Frontal cortex (tissue), 4 donors: Measurements from ENCODE around the gene KIAA0319L. TPM values are rescaled to one million over a fixed set of nuclear protein-coding genes. Genes with fewer than 3 reads are reported as not detected.

ENCODE experiments used
- DNase-seq, 2 donors: peaks; one replicate each; pipeline ENCODE4 v3.0.0; 2012; ENCODE audit warnings: low spot score in 2 of 2
- FAIRE-seq: peaks from 2 replicates; lab custom pipeline; 2012; peaks lifted over from hg19 to GRCh38; lab: Jason Lieb, UNC
- total RNA-seq: library from RNA; depleted of rRNA; stranded (reverse); fragments of >200 nt; gene quantifications from one replicate; pipeline ENCODE4 v1.2.3, GENCODE V29; 2014
- donor health status: control.
- donor health status: control.
- donor health status: control.

The KIAA0319L gene
- total RNA-seq, 1 donor from 2014 or later: 34.2 TPM

DNA sequence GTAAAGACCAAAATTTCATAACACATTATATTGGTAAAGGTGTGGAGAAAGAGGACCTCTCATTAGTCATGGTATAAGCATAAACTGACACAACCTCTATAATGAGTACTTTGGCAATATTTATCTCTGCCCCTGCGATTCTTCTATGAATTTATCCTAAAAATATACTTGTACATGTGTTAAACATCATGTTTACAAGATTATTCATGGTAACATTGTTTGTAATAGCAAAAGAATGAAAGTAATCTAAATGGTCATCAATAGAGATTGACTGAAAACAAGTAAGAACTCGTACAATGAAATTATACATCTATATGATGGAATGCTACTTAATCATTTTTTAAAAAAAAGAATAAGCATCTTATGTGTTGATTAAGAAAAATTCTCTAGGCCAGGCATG, 96.4 kb downstream of the KIAA0319L start:
- FAIRE-seq: no peak
- DNase-seq: no peak

DNA sequence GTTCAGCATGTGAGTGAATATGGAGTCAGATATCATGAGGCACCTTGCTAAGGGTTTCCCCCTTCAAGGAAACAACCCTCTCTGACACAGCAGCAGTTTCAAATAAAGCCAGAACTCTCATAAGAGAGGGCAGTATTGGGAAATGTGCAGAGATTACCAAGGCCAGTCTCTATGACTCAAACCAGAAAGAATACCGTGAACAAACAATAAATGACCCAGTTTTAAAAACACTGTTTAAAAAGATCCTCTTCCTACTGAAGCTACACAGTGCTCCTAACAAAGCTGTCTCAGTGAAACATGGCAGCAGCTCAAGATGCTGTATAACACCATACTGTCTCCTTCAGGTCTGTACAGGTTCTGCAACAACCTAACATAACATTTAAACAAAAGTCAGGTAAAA, 102.6 kb downstream of the KIAA0319L start:
- FAIRE-seq: no peak
- no peak for DNase-seq

DNA sequence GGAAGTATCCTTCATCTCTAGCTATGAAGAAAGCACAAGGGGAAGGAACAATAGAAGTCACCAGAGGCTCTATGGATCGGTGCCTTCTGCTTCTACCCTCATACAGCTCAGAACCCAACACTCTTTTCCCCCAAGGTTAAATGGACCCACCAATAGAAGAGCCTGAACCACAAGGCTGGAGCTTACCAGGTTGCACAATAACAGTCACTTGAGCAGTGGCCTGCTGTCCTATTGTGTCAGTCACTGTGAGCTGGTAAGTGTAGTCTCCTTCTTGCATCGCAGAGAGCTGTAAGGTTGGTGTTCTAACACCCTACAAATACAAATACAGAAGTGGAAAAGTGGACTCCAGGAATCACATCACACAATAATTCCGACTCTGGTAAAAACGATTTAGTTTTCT, 103.0 kb downstream of the KIAA0319L start:
- DNase-seq: no peak
- no peak for FAIRE-seq

DNA sequence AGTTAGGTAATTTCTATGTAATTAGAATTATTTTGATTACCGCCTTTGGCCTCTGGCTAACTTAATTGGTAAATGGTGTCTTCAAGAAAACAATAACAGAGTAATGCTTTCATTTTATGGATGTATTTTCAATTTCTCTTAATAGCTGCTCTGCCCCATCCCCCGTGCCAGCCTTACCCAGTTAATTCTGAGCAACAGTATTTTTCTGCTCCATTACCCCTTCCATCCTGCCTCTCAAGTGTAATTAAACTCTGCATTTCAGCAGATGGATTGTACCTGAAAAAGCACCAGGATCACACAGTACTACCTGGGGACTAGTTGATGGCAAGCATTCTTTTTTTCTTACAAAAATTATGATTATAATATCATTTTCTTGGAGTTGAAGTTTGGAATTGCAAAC, 104.2 kb downstream of the KIAA0319L start:
- DNase-seq (no peak), FAIRE-seq (no peak)

DNA sequence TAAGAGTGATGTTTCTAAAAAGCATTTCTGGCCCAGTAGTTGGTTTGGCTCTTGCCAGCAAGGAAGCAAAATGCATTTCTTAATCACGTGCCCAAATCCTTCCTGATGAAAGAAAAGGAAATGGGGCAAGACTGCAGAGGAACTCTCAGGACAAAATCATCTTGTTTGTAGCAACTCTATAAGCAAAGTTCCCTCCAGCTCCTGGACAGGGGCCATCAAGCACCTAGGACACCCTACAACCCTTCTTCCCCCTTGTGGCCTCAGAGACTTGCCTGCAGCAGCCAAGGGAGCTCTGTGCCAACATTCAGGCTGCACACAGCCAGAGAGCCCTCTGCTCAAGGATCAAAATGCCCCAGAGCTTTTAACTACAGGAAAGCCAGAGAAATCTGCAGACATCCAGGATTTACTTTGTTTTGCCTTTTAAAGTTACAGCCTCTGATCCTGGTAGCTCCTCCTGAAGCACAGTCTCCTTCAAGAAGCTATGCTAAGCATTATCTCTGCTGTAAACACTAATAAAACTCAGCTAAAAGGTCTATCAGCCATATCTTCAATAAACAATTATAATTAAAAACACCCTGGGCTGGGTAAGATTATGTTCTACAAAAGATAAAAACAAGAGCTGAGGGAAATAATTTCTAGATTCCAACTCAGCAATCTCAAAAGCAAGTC, 105.0 kb downstream of the KIAA0319L start:
- FAIRE-seq: no peak
- DNase-seq: no peak

DNA sequence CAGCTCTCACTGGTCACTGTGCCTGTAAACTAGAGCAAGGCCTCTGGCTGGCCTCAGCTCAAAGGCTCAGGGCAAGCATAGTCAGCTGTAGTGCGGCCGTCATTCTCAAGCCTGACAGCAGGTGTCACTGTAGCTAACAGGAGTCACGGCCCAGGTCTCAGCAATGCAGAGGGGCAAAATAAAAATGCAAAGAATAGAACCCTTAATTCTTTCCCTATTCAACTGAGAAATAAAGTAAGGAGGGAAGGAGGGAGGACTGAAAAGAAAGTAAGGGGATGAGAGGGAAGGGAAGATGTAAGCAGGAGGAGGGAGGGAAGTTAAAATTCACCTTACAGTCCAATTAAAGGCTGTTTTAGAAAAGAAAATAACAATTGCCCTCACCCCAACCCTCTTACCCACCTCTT, 106.1 kb downstream of the KIAA0319L start:
- DNase-seq (peak; percentile 18 to 61), FAIRE-seq (no peak)

DNA sequence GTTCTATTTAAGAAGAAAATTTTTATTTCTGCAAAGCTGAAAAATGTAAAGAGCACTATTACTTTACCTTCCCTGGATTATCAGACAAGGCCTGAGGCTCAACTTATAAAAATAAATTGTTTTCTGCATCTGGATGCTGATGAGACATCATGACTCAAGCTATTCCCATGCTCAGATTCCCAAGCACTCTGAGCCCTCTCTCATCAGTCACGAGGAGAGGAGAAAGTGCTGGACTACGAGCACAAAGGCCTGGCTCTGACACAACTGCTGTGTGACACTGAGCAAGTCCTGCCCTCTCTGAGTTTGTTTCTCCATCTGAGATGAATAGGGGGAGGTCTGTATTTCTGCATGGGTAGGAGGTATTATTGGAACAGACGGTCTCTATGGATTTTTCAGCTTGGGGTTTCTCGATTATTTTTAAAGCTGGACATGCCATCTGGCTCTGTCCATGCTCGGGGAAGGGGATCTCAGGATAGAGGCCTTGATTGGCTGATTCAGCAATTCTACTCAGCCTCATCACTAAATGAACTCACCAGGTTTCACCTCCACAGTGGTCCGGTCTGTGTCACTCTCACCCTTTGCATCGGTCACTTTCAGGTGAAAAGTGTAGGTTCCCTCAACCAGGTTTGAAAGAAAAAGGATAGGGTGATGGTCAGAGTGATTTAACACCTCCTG, 107.7 kb downstream of the KIAA0319L start:
- FAIRE-seq (no peak), DNase-seq (no peak)

DNA sequence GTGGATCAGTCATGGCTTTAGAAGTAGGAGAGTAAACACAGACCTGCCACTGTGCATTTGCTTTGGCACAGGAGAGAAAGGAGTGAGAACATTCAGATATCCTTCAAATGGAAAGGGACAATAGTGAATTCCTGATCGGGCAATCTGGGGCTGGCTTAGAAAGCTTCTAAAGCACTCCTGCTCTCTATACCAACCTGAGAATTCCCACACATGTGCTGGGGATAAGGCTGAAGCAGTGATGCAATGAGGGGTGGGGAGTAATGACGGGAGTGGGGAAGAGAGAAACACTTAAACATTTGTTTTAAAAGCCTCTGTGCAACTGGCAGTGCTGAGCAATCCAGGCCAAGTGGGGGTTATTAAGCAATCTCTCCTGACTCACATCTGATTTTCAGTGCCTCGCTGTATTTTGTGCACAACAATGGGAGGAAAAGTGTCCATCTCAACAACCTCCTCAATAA, 108.8 kb downstream of the KIAA0319L start:
- no peak for FAIRE-seq
- no peak for DNase-seq

DNA sequence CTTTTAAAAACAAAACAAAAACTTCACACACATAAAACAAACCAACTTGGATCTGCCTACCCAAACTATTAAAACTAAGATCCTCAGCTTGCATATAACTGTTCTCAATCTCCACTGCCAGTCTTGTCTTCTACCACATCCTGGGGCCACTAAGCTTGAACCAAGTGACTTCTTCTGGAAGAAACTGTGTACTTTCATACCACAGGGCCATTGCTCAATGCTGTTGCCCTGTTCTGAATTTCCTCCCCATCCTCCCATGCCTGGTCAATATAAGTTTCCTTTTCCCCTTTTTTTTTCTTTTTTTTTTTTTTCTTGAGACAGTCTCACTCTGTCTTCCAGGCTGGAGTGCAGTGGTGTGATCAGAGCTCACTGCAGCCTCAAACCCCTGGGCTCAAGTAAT, 109.9 kb downstream of the KIAA0319L start:
- FAIRE-seq (no peak), DNase-seq (no peak)

DNA sequence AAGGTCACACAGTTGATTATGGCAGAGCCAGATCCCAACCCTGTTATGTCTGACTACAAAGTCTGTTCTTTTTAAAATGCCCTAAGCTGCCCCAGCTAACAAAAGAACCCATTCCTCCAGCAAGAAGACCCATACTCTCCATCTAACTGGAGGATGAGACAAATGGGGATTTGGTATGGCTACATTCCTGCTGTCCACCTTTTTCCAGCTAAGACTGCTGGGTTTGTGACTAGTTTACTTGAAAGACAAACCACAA, 112.8 kb downstream of the KIAA0319L start:
- FAIRE-seq: no peak

DNA sequence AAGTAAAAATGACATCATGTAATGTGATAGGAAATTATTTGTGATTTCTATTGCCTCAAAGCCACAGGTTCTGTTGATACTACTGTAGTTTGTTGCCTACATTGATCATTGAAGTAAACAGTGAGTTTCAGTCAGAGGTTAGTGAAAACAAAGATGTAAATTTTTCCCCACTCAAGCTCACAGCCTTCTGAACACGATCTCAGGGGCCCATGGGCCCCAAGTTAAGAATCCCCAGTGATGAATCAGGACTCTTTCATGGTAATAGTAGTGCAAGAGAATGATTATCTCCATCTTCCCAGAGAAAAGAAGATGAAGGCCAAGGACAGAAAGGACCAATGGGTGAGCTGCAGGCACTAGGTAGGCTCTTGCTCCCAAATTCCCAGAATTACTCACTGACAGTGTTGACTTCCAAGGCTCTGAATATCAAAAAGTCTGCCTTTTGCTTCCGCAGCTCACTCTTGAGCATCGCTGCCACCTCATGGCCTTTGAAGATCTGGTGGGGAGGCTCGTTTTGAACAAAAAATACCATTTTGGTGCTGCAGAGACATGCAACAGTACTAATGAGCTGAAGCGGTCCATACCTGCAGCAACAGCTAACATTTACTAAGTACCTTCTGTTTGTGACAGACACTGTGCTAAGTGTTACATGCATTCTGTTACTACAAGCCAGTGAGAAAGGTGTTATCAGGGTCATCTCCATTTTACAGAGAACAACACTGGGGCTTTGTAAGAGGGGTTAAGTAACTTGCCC, 113.3 kb downstream of the KIAA0319L start:
- DNase-seq: no peak
- FAIRE-seq: no peak

More for the DNA sequence above, 112.8 kb downstream of the KIAA0319L start:
- DNase-seq: no peak

DNA sequence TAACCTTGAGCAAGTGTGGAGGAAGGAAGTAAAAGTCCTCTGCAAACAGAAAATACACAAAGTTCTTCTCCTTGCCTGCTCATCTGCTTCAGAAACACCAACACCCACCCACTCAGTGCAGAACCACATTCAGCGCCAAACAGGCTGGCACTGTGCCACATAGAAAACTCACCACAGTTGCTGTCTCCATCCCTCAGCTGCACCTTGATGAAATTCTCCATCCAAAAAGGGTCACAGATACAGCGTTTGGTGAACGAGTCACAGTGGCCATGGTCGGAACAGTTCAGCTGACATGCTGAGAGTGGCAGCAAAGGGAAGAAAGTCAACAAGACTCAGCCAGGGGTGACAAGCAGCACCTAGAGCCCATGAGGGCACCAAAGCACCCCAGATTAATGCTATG, 114.5 kb downstream of the KIAA0319L start:
- FAIRE-seq: no peak
- DNase-seq: no peak

DNA sequence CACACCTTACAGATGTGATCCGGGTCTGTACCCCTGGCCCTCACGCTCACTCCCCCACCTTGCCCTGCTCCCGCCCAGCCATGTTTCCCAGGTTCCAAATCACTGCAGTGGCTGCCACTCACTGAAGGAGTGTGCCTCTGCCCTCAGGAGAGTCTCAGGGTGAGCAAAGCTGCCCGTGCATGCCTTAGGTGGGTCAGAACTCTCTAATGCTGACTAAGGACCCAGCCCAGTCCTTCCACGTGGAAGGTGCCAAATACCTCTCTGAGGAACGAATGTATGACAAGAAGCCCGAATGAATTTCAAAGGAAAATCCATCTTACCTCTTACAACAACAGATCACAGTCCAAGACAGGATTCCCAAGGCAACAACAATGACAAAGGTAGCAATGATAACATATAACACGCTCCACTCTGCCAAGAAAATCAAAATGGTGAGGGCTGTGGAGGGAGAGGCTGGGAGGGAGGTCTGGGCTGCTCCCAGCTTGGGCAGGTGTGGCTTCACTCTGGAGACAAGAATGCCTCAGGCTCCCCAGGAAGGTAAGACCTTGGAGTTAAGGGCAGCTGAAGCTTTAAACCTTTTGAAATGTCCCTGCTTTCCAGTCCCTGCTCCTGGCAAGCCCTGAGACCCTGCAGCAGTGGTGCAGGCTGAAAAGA, 115.2 kb downstream of the KIAA0319L start:
- no peak for FAIRE-seq
- no peak for DNase-seq

DNA sequence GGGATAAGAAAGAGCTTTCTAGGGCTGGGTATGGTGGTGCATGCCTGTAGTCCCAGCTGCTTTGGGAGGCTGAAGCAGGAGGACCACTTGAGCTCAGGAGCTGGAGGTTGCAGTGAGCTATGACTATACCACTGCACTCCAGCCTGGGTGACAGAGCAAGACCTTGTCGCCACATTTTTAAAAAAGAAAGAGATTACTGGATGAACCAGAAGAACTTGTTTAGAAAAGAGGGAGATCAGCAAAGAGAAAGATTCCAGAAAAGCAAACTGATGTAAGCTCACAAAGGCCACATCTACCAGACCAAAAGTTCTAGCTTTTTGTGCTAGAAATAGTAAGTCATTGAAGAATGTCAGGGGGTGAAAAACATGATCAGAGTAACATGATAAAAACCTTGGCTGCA, 117.6 kb downstream of the KIAA0319L start:
- FAIRE-seq (no peak), DNase-seq (no peak)

DNA sequence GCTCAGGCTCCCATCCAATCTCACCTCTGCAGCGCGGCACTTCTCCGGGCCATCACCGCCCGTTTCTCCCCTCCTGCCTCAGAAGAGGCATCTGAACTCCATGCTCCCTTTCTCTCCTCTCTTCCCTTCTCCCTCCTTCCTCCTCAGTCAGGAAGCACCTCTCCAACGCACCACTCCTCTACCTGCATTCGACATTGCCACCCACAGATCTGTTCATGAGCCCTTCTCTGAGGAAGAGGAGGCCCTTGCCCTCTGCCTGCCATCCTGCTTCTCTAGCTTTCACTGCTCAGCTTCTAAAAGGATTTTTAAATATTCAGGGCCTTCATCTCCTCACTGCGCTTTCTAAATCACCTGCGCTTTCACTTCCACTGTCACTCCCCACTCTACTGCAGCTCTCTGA, 120.0 kb downstream of the KIAA0319L start:
- DNase-seq: no peak
- no peak for FAIRE-seq

DNA sequence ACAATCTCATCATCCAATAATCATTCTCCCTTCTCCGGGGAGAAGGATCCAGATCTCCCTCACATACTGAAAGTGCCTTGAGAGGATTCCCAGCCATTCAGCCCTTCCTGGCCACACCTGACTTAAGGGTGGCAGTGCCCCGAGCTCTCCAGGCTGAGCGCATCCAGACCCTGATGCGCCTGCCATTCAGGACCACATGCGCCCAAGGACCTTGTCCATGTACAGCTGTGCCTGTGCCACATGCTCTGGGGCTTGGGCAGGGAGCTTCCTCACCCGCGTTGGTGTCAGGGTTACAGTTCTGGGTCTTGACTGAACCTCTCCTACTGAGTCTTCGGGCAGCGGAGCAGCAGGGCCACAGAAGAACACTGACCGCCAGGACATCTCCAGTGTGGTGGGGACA, 121.1 kb downstream of the KIAA0319L start:
- no peak for FAIRE-seq
- DNase-seq: no peak

DNA sequence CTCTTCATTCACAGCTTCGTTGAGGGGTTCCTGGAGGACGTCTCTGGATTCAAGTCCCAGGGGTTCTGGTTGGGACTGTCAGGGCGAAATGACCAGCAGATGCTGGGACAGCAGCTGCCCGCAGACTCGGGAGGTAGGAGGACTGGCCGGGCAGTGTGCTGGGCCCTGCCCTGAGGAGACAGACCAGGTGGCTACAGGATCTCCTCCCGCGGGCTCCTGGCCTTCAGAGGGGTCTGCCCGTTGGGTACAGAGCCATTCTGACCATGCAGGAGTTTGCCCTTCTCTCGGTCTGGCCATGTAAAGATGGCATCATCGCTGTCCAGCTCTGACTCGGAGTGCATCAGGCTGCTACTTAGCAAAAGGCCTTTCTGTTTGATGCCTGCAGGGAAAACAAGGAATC, 122.5 kb downstream of the KIAA0319L start:
- no peak for FAIRE-seq
- DNase-seq: no peak

DNA sequence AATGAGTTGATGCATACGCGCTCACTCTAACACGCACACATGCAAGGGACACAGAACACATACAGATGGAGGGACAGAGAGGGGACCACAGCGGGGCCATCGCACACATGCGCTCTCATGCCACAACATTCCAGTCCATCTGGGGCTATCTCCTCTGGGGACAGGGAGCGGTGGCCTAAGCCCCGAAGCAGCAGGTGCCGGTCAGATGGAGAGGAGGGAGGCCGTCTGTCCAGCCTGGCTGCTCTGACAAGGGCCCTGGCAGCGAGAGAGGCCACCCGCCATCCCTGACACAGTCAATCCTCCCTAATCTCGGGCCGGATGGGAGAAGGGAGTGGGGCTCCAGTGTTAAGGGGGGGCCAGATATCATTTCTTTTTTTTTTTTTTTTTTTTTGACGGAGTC, 123.5 kb downstream of the KIAA0319L start:
- no peak for DNase-seq
- FAIRE-seq: no peak

DNA sequence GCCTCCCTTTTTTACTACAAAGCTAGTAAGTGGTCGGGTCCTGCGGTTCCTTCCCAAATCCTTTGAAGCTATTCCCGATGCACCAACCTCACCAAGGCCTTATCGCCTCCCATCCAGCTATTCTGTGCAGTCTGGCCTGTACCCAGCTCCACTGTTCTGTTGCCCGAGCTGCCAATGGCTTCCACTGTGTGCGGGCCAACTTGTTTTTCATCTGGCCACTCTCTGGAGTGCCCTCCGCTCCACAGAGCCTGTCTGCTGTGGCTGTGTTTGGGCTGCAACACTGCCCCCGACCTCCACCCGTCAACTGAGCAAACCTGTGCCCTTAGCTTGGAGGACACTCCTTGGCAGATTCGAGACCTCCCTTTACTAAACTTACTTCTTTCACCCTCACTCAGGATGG, 125.0 kb downstream of the KIAA0319L start:
- DNase-seq (no peak), FAIRE-seq (no peak)

DNA sequence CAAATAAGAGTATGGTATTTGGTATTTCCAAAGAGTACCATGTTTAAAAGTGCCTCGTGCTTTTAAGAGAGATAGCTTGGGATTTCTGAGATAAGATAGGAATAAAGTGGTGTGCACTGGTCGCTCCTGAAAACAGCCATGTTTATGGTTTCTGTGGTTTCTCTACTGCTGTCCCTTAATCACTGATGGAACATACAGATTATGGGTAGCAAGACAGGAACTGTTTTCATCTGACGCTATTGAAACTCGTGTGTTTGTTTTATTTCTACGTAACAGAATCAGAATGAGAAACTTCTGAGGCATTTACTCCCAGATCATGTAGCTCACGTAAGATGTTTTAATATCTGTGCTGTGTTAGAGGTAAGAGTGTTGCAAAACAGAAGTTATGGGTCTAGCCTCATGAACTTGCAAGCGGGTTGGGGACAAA, 126.0 kb downstream of the KIAA0319L start:
- DNase-seq: no peak
- FAIRE-seq: no peak

DNA sequence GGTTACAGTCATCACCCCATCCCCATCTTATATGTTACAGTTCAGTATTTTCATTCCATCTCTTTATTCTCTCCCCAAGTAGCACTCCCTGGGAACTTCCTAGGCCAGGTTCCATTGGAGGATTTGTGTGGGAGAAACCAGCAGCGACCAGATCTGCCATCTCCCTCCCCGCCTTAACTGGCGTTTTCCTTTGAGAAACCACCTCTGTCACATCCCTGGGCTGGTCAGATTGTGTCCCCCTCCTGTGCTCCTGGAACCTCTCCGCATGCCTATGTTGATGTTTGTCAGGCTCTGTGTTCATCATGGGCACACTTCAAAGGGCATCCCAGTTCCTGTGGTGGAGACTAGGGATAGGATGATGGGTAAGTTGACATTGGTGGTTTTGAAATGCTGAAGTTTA, 126.4 kb downstream of the KIAA0319L start:
- FAIRE-seq (no peak), DNase-seq (no peak)
